Heart right ventricle (tissue), 16 donors: Measurements from ENCODE around the gene PROX2. TPM values are rescaled to one million over a fixed set of nuclear protein-coding genes. Genes with fewer than 3 reads are reported as not detected.
A peak's percentile ranks its signal among the peaks of the same experiment; 100 is the strongest.

Experiments used
- ATAC-seq, 8 donors: fragments of 200-7000 bp; cut with Tn5 transposase; one replicate each; pipeline ENCODE4 v1.9.1; 2020; ENCODE audit warnings: mild to moderate bottlenecking in 8 of 8, moderate library complexity in 8 of 8, moderate number of reproducible peaks in 1 of 8
- DNase-seq, 2 donors: peaks; one replicate each; pipeline ENCODE4 v3.0.0-alpha.2; 2020
- H3K27ac ChIP-seq, 10 donors: fragments of 200-600 bp; sonication (generic) in 2 of 10; one replicate each; pipeline versions ENCODE4 v1.5.0 to v1.8.0; 2020 to 2022; ENCODE audit warnings: mild to moderate bottlenecking in 3 of 10
- H3K27me3 ChIP-seq, 7 donors: fragments of 200-600 bp; one replicate each; pipeline ENCODE4 v1.8.0; 2021 to 2022; ENCODE audit warnings: mild to moderate bottlenecking in 2 of 7
- H3K36me3 ChIP-seq, 9 donors: fragments of 200-600 bp; sonication (generic) in 1 of 9; one replicate each; pipeline versions ENCODE4 v1.5.0 to v1.8.0; 2020 to 2022; ENCODE audit warnings: mild to moderate bottlenecking in 2 of 9
- H3K4me1 ChIP-seq, 9 donors: fragments of 200-600 bp; sonication (generic) in 1 of 9; one replicate each; pipeline versions ENCODE4 v1.5.0 to v1.8.0; 2020 to 2022; ENCODE audit warnings: mild to moderate bottlenecking in 4 of 9
- H3K4me3 ChIP-seq, 10 donors: fragments of 200-600 bp; sonication (generic) in 2 of 10; one replicate each; pipeline versions ENCODE4 v1.5.0 to v1.8.0; 2020 to 2022; ENCODE audit warnings: mild to moderate bottlenecking in 7 of 10, moderate library complexity in 2 of 10
- H3K9me3 ChIP-seq, 11 donors: fragments of 200-600 bp in 10 of 11; sonication (generic) in 2 of 11; one replicate each; pipeline versions ENCODE4 v1.5.0 to v1.8.0; 2013 to 2022; ENCODE audit warnings: mild to moderate bottlenecking in 2 of 11, control low read depth in 1 of 11, moderate library complexity in 1 of 11
- CTCF ChIP-seq, 9 donors: fragments of 200-600 bp; sonication (generic) in 2 of 9; IDR thresholded peaks; one replicate each; pipeline versions ENCODE4 v1.5.0 to v1.8.0; 2021 to 2022; ENCODE audit warnings: antibody characterized with exemption in 9 of 9, mild to moderate bottlenecking in 5 of 9, moderate library complexity in 1 of 9
- WGBS, 2 donors: extraction: QIAGEN DNeasy Blood & Tissue Kit; methylation state at CpG; one replicate each; pipeline ENCODE4 v1.1.7; 2013; ENCODE audit warnings: inconsistent platforms in 1 of 2; 5-methylcytosine and 5-hydroxymethylcytosine counted together
- intact Hi-C, 10 donors: fragments of 100-400 bp; cut with DNase I; formaldehyde crosslinking; loops; one replicate each; pipeline versions ENCODE4 v1.11.1 to v1.14.2; 2022
- polyA plus RNA-seq, 2 donors: library from polyadenylated mRNA; stranded (reverse); fragments of 200-250 nt; gene quantifications; one replicate each; pipeline ENCODE4 v1.2.3, GENCODE V29; 2013
- total RNA-seq, 10 donors: library from RNA; stranded (reverse); fragmentation: NEBNext Ultra II Directional in 3 of 10; extraction: Animal tissue kit (Norgen Biotek cat#: 25700) in 3 of 10; gene quantifications; one replicate each; pipeline versions ENCODE4 v1.2.1 to v1.2.4, GENCODE V29; 2021 to 2023
- donor health status: Arrhythmogenic right ventricular cardiomyopathy.
- donor health status: ischemic (EF 13 %, LVEDD 7.1; RV severe dilation, severe dysfunction).
- donor health status: healthy with polysubstance abuse.
- donor health status: DM: no; HTN: yes; CAD: no.
- donor health status: DM: no; HTN: no; CAD: no.
- donor health status: ischemic (EF 25% LVEDD 6.9; RV normal size, moderate dysfunction).
- donor health status: ischemic (EF 25% LVEDD 5.7; RV mildly dilated, moderate dysfunction).
- donor health status: healthy.
- donor health status: DM: yes; HTN: yes; CAD: no.
- donor health status: Ischemic cardiomyopathy.
- donor health status: ischemic (EF 35%, LVEDD 5.7; RV mildly dilated, moderate dysfunction).
- donor health status: nonischemic (EF 11% LVEDD 7.7; RV severe dilation, severe dysfunction).
- donor health status: DM: yes; HTN: yes; CAD: no.
- donor health status: PGD.
- donor health status: ischemic (EF 29% LVEDD 5.4; RV normal size, mild dysfunction).
- donor health status: nonischemic (EF 23%, LVEDD 6.1; RV moderate dilation, normal function).

Gene PROX2
- total and polyA plus RNA-seq, 12 donors: not detected

- DNase-seq (no peak), ATAC-seq (peak in 1 of 8 donors; percentile 24)
- Histone ChIP-seq H3K27ac (no peak overlapping the region), H3K36me3 (no peaks in the 10 kb centered on the region), H3K27me3 (no peaks in the 10 kb centered on the region), H3K4me3 (no peak overlapping the region), H3K4me1 (peaks cover 0 to 27% (median 6%) of the 10 kb centered on the region in 9 donors), H3K9me3 (no peaks in the 10 kb centered on the region)
- intact Hi-C loops: no loop called here
- 61 to 67% methylated on average over 7 of the region's 7 CpGs for WGBS, 2 donors
- no peak for TF ChIP-seq CTCF (IDR thresholded peaks at IDR 0.05)
Observed at GRCh38 chr14:74855021-74855420, 20.9 kb downstream of the PROX2 start.

GRCh38 chr14:74853581-74853980 lies 22.4 kb downstream of the PROX2 start:
- Histone ChIP-seq H3K36me3 (no peaks in the 10 kb centered on the region), H3K27me3 (no peaks in the 10 kb centered on the region), H3K9me3 (no peaks in the 10 kb centered on the region), H3K27ac (no peak overlapping the region), H3K4me1 (peaks cover 0 to 25% (median 6%) of the 10 kb centered on the region in 9 donors), H3K4me3 (no peak overlapping the region)
- WGBS, 2 donors: 49 to 57% methylated on average over 4 of the region's 4 CpGs
- no peak for TF ChIP-seq CTCF (IDR thresholded peaks at IDR 0.05)
- DNase-seq: no peak
- no peak for ATAC-seq
- intact Hi-C loops: no loop called here

- no peak overlapping the region for H3K27ac ChIP-seq
- H3K4me3 ChIP-seq: no peak overlapping the region
- H3K36me3 ChIP-seq: no peaks in the 10 kb centered on the region
- H3K4me1 ChIP-seq: peaks cover 0 to 25% (median 6%) of the 10 kb centered on the region in 9 donors
- 56 to 64% methylated on average over 2 of the region's 2 CpGs for WGBS, 2 donors
- intact Hi-C loops: no loop called here
- no peak for TF ChIP-seq CTCF (IDR thresholded peaks at IDR 0.05)
- ATAC-seq (peak in 3 of 8 donors; percentile 23 to 38 (median 26)), DNase-seq (no peak)
- no peaks in the 10 kb centered on the region for H3K9me3 ChIP-seq
- H3K27me3 ChIP-seq: no peaks in the 10 kb centered on the region
Observed at GRCh38 chr14:74852922-74853530, 22.9 kb downstream of the PROX2 start.

- WGBS, 2 donors: 93 to 97% methylated on average over 2 of the region's 2 CpGs
- intact Hi-C loops: no loop called here
- DNase-seq: no peak
- Histone ChIP-seq H3K27me3 (no peaks in the 10 kb centered on the region), H3K9me3 (no peaks in the 10 kb centered on the region), H3K36me3 (no peaks in the 10 kb centered on the region), H3K4me3 (no peak overlapping the region), H3K27ac (no peak overlapping the region), H3K4me1 (peaks cover 0 to 31% (median 4%) of the 10 kb centered on the region in 9 donors)
- ATAC-seq: no peak
- no peak for TF ChIP-seq CTCF (IDR thresholded peaks at IDR 0.05)
Observed at GRCh38 chr14:74848768-74849167, 27.2 kb downstream of the PROX2 start.
